Adipose tissue (tissue), 3 donors: Measurements from ENCODE around the gene FBN2. TPM values are rescaled to one million over a fixed set of nuclear protein-coding genes. Genes with fewer than 3 reads are reported as not detected.

ENCODE experiments used
- H3K27ac ChIP-seq: one replicate; pipeline ENCODE4 v1.5.1; 2013; ENCODE audit warnings: low read depth, low read length
- WGBS, 3 donors: extraction: QIAGEN DNeasy Blood & Tissue Kit; methylation state at CpG; one replicate each; pipeline ENCODE4 v1.1.7; 2013; 5-methylcytosine and 5-hydroxymethylcytosine counted together
- polyA plus RNA-seq, 3 donors: library from polyadenylated mRNA; stranded (reverse); fragments of 200-250 nt; gene quantifications; one replicate each; pipeline ENCODE4 v1.2.3, GENCODE V29; 2013
- donor health status: healthy with polysubstance abuse.
- donor health status: Bipolar disorder and iron deficiency.
- donor health status: healthy.

The FBN2 gene
- polyA plus RNA-seq, 3 donors = 0.01 to 0.15 (median 0.11) TPM

GRCh38 chr5:128304088-128304487 is 234.0 kb downstream of the FBN2 start:
- no peak overlapping the region for H3K27ac ChIP-seq

- no peak overlapping the region for H3K27ac ChIP-seq
These were observed 234.5 kb downstream of the FBN2 start for GRCh38 chr5:128303593-128303992.

GRCh38 chr5:128300181-128300580 is 237.9 kb downstream of the FBN2 start:
- H3K27ac ChIP-seq = no peak overlapping the region

More at GRCh38 chr5:128303593-128303992, 234.5 kb downstream of the FBN2 start:
- 29 to 34% (median 32%) methylated on average over 1 of the region's 1 CpG for WGBS, 3 donors

GRCh38 chr5:128290152-128290858 is 247.7 kb downstream of the FBN2 start:
- H3K27ac ChIP-seq = no peak overlapping the region
- 43 to 76% (median 69%) methylated on average over 2 of the region's 2 CpGs for WGBS, 3 donors

More at GRCh38 chr5:128300181-128300580, 237.9 kb downstream of the FBN2 start:
- WGBS, 3 donors = 66 to 79% (median 73%) methylated on average over 4 of the region's 4 CpGs

GRCh38 chr5:128287740-128288139 is 250.3 kb downstream of the FBN2 start:
- WGBS, 3 donors = 51 to 93% (median 91%) methylated on average over 2 of the region's 2 CpGs
- no peak overlapping the region for H3K27ac ChIP-seq

GRCh38 chr5:128284236-128284635 is 253.8 kb downstream of the FBN2 start:
- no peak overlapping the region for H3K27ac ChIP-seq
- WGBS, 3 donors = 85 to 98% (median 97%) methylated on average over 2 of the region's 2 CpGs

GRCh38 chr5:128279345-128279744 is 258.7 kb downstream of the FBN2 start:
- no peak overlapping the region for H3K27ac ChIP-seq
- WGBS, 3 donors = 35 to 70% (median 55%) methylated on average over 2 of the region's 2 CpGs

GRCh38 chr5:128276537-128277216 is 261.4 kb downstream of the FBN2 start:
- no peak overlapping the region for H3K27ac ChIP-seq
- WGBS, 3 donors = 58 to 77% (median 75%) methylated on average over 6 of the region's 6 CpGs

GRCh38 chr5:128274441-128274840 is 263.6 kb downstream of the FBN2 start:
- WGBS, 3 donors = 79 to 92% (median 90%) methylated on average over 2 of the region's 2 CpGs
- no peak overlapping the region for H3K27ac ChIP-seq

GRCh38 chr5:128273736-128274135 is 264.3 kb downstream of the FBN2 start:
- 68 to 90% (median 76%) methylated on average over 5 of the region's 5 CpGs for WGBS, 3 donors
- H3K27ac ChIP-seq = no peak overlapping the region

- no peak overlapping the region for H3K27ac ChIP-seq
- 72 to 80% (median 74%) methylated on average over 6 of the region's 6 CpGs for WGBS, 3 donors
These were observed 266.1 kb downstream of the FBN2 start for GRCh38 chr5:128271859-128272464.

GRCh38 chr5:128271071-128271470 is 267.0 kb downstream of the FBN2 start:
- H3K27ac ChIP-seq = no peak overlapping the region
- WGBS, 3 donors = 71 to 84% (median 76%) methylated on average over 3 of the region's 3 CpGs

GRCh38 chr5:128264564-128265360 is 273.3 kb downstream of the FBN2 start:
- H3K27ac ChIP-seq = no peak overlapping the region
- 72 to 81% (median 81%) methylated on average over 3 of the region's 3 CpGs for WGBS, 3 donors

- 67 to 83% (median 67%) methylated on average over 12 of the region's 12 CpGs for WGBS, 3 donors
These were observed 274.7 kb downstream of the FBN2 start for GRCh38 chr5:128263357-128263756.

GRCh38 chr5:128262911-128263310 is 275.1 kb downstream of the FBN2 start:
- 81 to 90% (median 86%) methylated on average over 6 of the region's 6 CpGs for WGBS, 3 donors
- no peak overlapping the region for H3K27ac ChIP-seq

More at GRCh38 chr5:128263357-128263756, 274.7 kb downstream of the FBN2 start:
- no peak overlapping the region for H3K27ac ChIP-seq

- WGBS, 3 donors = 74 to 80% (median 76%) methylated on average over 11 of the region's 11 CpGs
These were observed 278.4 kb downstream of the FBN2 start for GRCh38 chr5:128259607-128260021.

GRCh38 chr5:128258372-128258771 is 279.7 kb downstream of the FBN2 start:
- 90 to 94% (median 94%) methylated on average over 6 of the region's 6 CpGs for WGBS, 3 donors
- no peak overlapping the region for H3K27ac ChIP-seq

More at GRCh38 chr5:128259607-128260021, 278.4 kb downstream of the FBN2 start:
- H3K27ac ChIP-seq = no peak overlapping the region

GRCh38 chr5:128257076-128257475 is 281.0 kb downstream of the FBN2 start:
- H3K27ac ChIP-seq = no peak overlapping the region
- 59 to 70% (median 65%) methylated on average over 2 of the region's 2 CpGs for WGBS, 3 donors

- 70 to 89% (median 81%) methylated on average over 1 of the region's 1 CpG for WGBS, 3 donors
- no peak overlapping the region for H3K27ac ChIP-seq
These were observed 283.3 kb downstream of the FBN2 start for GRCh38 chr5:128254789-128255188.
